HepG2 (cell line): ENCODE data around the gene PEAK3.

Experiments used
- ARNTL ChIP-seq: sonication (generic); formaldehyde crosslinking; IDR thresholded peaks from 2 replicates; pipeline ENCODE4 v1.4.0; 2020; ENCODE audit warnings: mild to moderate bottlenecking, missing genetic modification reagents
- GZF1 ChIP-seq: sonication (generic); formaldehyde crosslinking; IDR thresholded peaks from 2 replicates; pipeline ENCODE4 v1.5.1; 2020; ENCODE audit warnings: mild to moderate bottlenecking, missing genetic modification reagents
- HCFC1 ChIP-seq: fragments of 150-350 bp; IDR thresholded peaks from 2 replicates; pipeline ENCODE4 v1.6.1; 2014; ENCODE audit warnings: low read depth, low read length
- KLF9 ChIP-seq: IDR thresholded peaks from 2 replicates; pipeline ENCODE4 v1.6.1; 2016; ENCODE audit warnings: low read depth
- PITX1 ChIP-seq: sonication (generic); formaldehyde crosslinking; IDR thresholded peaks from 2 replicates; pipeline ENCODE4 v1.5.1; 2020; ENCODE audit warnings: mild to moderate bottlenecking, missing genetic modification reagents
- ZNF282 ChIP-seq: fragments of 450-650 bp; IDR thresholded peaks from 2 replicates; pipeline ENCODE4 v1.6.1; 2018; ENCODE audit not compliant: partially characterized antibody
- TF ChIP-seq, protein P1 (sequence below): sonication (generic); formaldehyde crosslinking; IDR thresholded peaks from 2 replicates; pipeline ENCODE4 v1.5.0; 2020; ENCODE audit warnings: mild to moderate bottlenecking, missing genetic modification reagents, moderate library complexity

DNA sequence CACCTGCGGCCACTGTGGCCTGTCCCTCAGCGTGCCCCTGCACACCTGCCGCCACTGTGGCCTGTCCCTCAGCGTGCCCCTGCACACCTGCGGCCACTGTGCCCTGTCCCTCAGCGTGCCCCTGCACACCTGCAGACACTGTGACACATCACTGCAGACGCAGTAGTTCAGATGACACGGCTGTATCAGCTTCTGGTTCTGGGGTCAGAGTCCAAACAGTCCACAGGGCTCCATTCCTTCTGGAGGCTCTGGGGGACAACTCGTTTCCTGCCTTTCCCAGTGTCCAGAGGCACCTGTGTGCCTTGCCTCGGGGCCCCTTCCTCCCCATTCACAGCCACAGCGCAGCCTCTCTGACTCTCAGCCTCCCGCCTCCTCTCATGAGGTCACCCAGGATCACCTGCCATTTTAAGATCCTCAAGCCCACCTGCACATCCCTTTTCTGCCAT is 39.9 kb downstream of the PEAK3 start:
- TF ChIP-seq ZNF282 (no peak), ARNTL (CRISPR knock-in tag) (no peak), HCFC1 (no peak), GZF1 (no peak), PITX1 (CRISPR knock-in tag) (0 out of 2 replicates have a peak, but pooled peaks have one; percentile 12), KLF9 (no peak)
- TF ChIP-seq, protein P1, sequence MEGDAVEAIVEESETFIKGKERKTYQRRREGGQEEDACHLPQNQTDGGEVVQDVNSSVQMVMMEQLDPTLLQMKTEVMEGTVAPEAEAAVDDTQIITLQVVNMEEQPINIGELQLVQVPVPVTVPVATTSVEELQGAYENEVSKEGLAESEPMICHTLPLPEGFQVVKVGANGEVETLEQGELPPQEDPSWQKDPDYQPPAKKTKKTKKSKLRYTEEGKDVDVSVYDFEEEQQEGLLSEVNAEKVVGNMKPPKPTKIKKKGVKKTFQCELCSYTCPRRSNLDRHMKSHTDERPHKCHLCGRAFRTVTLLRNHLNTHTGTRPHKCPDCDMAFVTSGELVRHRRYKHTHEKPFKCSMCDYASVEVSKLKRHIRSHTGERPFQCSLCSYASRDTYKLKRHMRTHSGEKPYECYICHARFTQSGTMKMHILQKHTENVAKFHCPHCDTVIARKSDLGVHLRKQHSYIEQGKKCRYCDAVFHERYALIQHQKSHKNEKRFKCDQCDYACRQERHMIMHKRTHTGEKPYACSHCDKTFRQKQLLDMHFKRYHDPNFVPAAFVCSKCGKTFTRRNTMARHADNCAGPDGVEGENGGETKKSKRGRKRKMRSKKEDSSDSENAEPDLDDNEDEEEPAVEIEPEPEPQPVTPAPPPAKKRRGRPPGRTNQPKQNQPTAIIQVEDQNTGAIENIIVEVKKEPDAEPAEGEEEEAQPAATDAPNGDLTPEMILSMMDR, result peak; percentile 31
